ENCODE results near the gene MAST2.

- TF ChIP-seq CTCF (IDR thresholded peaks at IDR 0.05) = no peak
- TF ChIP-seq POLR2AphosphoS5 (IDR thresholded peaks at IDR 0.05) = no peak
- no peak for TF ChIP-seq POLR2A (IDR thresholded peaks at IDR 0.05)
These were observed 262.0 kb downstream of the MAST2 start for GRCh38 chr1:46065405-46065804.

Data from breast epithelium (tissue), 3 donors.